H1 (cell line): Measurements from ENCODE around the gene LIX1L. TPM values are rescaled to one million over a fixed set of nuclear protein-coding genes. Genes with fewer than 3 reads are reported as not detected.

Source experiments
- CTCF ChIA-PET: fragments of 300-600 bp; sonication (Branson Sonifier 250); formaldehyde crosslinking; loops from one replicate; lab custom pipeline; 2021; ENCODE audit not compliant: partially characterized antibody; lab: Charles Lee
- POLR2A ChIA-PET: fragments of 300-600 bp; sonication (Branson Sonifier 250); formaldehyde crosslinking; loops from one replicate; lab custom pipeline; 2021; ENCODE audit warnings: inconsistent platforms; ENCODE audit not compliant: partially characterized antibody; lab: Charles Lee
- DNase-seq, 2 experiments: peaks; one replicate each; pipeline versions ENCODE4 v3.0.0 to v3.0.0-alpha.2; 2010 to 2022; ENCODE audit warnings: low spot score in 2 of 2, low read depth in 1 of 2, mixed read lengths in 1 of 2
- FAIRE-seq: peaks from 2 replicates; lab custom pipeline; 2011; peaks lifted over from hg19 to GRCh38; lab: Jason Lieb, UNC
- H2AFZ ChIP-seq: 2 replicates; pipeline ENCODE4 v1.8.1; 2012; ENCODE audit warnings: low read length, inconsistent platforms
- H2AK5ac ChIP-seq: 2 replicates; pipeline ENCODE4 v1.6.1; 2013; ENCODE audit warnings: low read depth, low read length
- H2BK120ac ChIP-seq: replicated peaks from 2 replicates; pipeline ENCODE3; 2013; ENCODE audit warnings: low read depth, low read length, inconsistent platforms
- H2BK12ac ChIP-seq: 2 replicates; pipeline ENCODE4 v1.6.1; 2013; ENCODE audit warnings: low read depth, low read length
- H2BK15ac ChIP-seq: 2 replicates; pipeline ENCODE4 v1.6.1; 2013; ENCODE audit warnings: low read length
- H2BK20ac ChIP-seq: 2 replicates; pipeline ENCODE4 v1.6.1; 2013; ENCODE audit warnings: low read length
- H2BK5ac ChIP-seq: 2 replicates; pipeline ENCODE4 v1.6.1; 2013; ENCODE audit warnings: low read depth, low read length
- H3K14ac ChIP-seq: 2 replicates; pipeline ENCODE4 v1.6.1; 2013; ENCODE audit warnings: inconsistent platforms; ENCODE audit not compliant: insufficient read length
- H3K18ac ChIP-seq: 2 replicates; pipeline ENCODE4 v1.6.1; 2013; ENCODE audit warnings: low read length; ENCODE audit errors: extremely low read depth
- H3K23ac ChIP-seq: 2 replicates; pipeline ENCODE4 v1.6.1; 2013; ENCODE audit warnings: inconsistent platforms; ENCODE audit not compliant: insufficient read length
- H3K23me2 ChIP-seq: 2 replicates; pipeline ENCODE4 v1.6.1; 2013; ENCODE audit warnings: low read depth, low read length
- H3K27ac ChIP-seq: 2 replicates; pipeline ENCODE4 v1.6.1; 2011; ENCODE audit warnings: low read depth, low read length, inconsistent platforms
- H3K27me3 ChIP-seq, 4 experiments: replicated peaks in 1 of 4; 1 replicate in 1 of 4; 2 replicates in 3 of 4; pipeline versions ENCODE4 v1.6.1 to v1.8.1; 2011 to 2013; ENCODE audit warnings: low read length in 3 of 4, mild to moderate bottlenecking in 3 of 4, inconsistent platforms in 2 of 4, mixed read lengths in 2 of 4, moderate library complexity in 1 of 4; ENCODE audit not compliant: control insufficient read depth in 3 of 4, insufficient read depth in 3 of 4; ENCODE audit errors: extremely low read depth in 1 of 4
- H3K36me3 ChIP-seq, 4 experiments: 2 replicates each; pipeline versions ENCODE4 v1.6.1 to v1.8.1; 2011 to 2013; ENCODE audit warnings: mild to moderate bottlenecking in 4 of 4, low read length in 3 of 4, moderate library complexity in 2 of 4, control low read depth in 1 of 4, inconsistent platforms in 1 of 4; ENCODE audit not compliant: insufficient read depth in 4 of 4, control insufficient read depth in 2 of 4
- H3K4ac ChIP-seq: replicated peaks from 2 replicates; pipeline ENCODE3; 2013; ENCODE audit warnings: low read length, low read depth, mixed read lengths, inconsistent platforms; ENCODE audit not compliant: insufficient read length
- H3K4me1 ChIP-seq, 4 experiments: replicated peaks in 1 of 4; 1 replicate in 1 of 4; 2 replicates in 3 of 4; pipeline versions ENCODE4 v1.6.1 to v1.8.1; 2011 to 2013; ENCODE audit warnings: low read length in 3 of 4, inconsistent platforms in 2 of 4, mixed read lengths in 1 of 4; ENCODE audit not compliant: insufficient read depth in 4 of 4, control insufficient read depth in 3 of 4
- H3K4me2 ChIP-seq, 2 experiments: 2 replicates each; pipeline versions ENCODE4 v1.6.1 to v1.8.1; 2011 to 2013; ENCODE audit warnings: low read depth in 2 of 2, low read length in 2 of 2, control low read depth in 1 of 2, inconsistent platforms in 1 of 2, mild to moderate bottlenecking in 1 of 2; ENCODE audit not compliant: insufficient read depth in 1 of 2
- H3K4me3 ChIP-seq, 4 experiments: fragments of 200-600, 300-600 bp in 1 of 4; sonication (generic), shearing (Covaris generic), sonication (Bioruptor Twin) in 1 of 4; 2 replicates each; pipeline versions ENCODE4 v1.5.1 to v1.8.1; 2011 to 2016; ENCODE audit warnings: low read length in 4 of 4, low read depth in 3 of 4, control low read depth in 2 of 4, inconsistent platforms in 2 of 4, mild to moderate bottlenecking in 2 of 4, mixed read lengths in 1 of 4, moderate library complexity in 1 of 4; ENCODE audit not compliant: insufficient read depth in 2 of 4; ENCODE audit errors: extremely low read depth in 1 of 4
- H3K56ac ChIP-seq: replicated peaks from 2 replicates; pipeline ENCODE3; 2013; ENCODE audit warnings: low read depth, mild to moderate bottlenecking, mixed read lengths, low read length, inconsistent platforms; ENCODE audit not compliant: insufficient read length
- H3K79me1 ChIP-seq: 2 replicates; pipeline ENCODE4 v1.6.1; 2013; ENCODE audit warnings: low read depth, low read length, control low read depth
- H3K79me2 ChIP-seq, 2 experiments: 2 replicates each; pipeline versions ENCODE4 v1.6.1 to v1.8.1; 2012 to 2013; ENCODE audit warnings: low read length in 2 of 2, mild to moderate bottlenecking in 2 of 2, inconsistent platforms in 1 of 2; ENCODE audit not compliant: insufficient read depth in 2 of 2, control insufficient read depth in 1 of 2
- H3K9ac ChIP-seq, 4 experiments: replicated peaks in 1 of 4; 1 replicate in 1 of 4; 2 replicates in 3 of 4; pipeline versions ENCODE4 v1.6.1 to v1.8.1; 2011 to 2013; ENCODE audit warnings: low read depth in 3 of 4, low read length in 3 of 4, control low read depth in 2 of 4, mild to moderate bottlenecking in 2 of 4, moderate library complexity in 2 of 4, inconsistent platforms in 1 of 4; ENCODE audit errors: extremely low read depth in 1 of 4
- H3K9me3 ChIP-seq, 2 experiments: 2 replicates each; pipeline versions ENCODE4 v1.6.1 to v1.8.1; 2012 to 2013; ENCODE audit warnings: mild to moderate bottlenecking in 2 of 2, moderate library complexity in 2 of 2, control low read depth in 1 of 2, inconsistent platforms in 1 of 2, low read depth in 1 of 2, low read length in 1 of 2, mixed read lengths in 1 of 2; ENCODE audit not compliant: insufficient read depth in 2 of 2
- H4K20me1 ChIP-seq, 2 experiments: replicated peaks in 1 of 2; 2 replicates each; pipeline versions ENCODE3 to v1.8.1; 2011 to 2013; ENCODE audit warnings: inconsistent platforms in 2 of 2, low read length in 2 of 2, mild to moderate bottlenecking in 1 of 2; ENCODE audit not compliant: insufficient read depth in 2 of 2, control insufficient read depth in 1 of 2
- H4K5ac ChIP-seq: 2 replicates; pipeline ENCODE4 v1.6.1; 2013; ENCODE audit warnings: low read length, low read depth, mixed read lengths, inconsistent platforms; ENCODE audit not compliant: insufficient read length
- H4K8ac ChIP-seq: 2 replicates; pipeline ENCODE4 v1.8.0; 2013; ENCODE audit warnings: mild to moderate bottlenecking, moderate library complexity, low read length, inconsistent platforms; ENCODE audit not compliant: insufficient read depth; ENCODE audit errors: extremely low read depth
- H4K91ac ChIP-seq: replicated peaks from 2 replicates; pipeline ENCODE3; 2013; ENCODE audit warnings: low read length, mixed read lengths, inconsistent platforms; ENCODE audit not compliant: insufficient read length
- CBX5 ChIP-seq: fragments of 300-800, 300-1000 bp; sonication (generic); IDR thresholded peaks from 2 replicates; pipeline ENCODE4 v1.7.1; 2016; ENCODE audit warnings: antibody characterized with exemption, low read length, low read depth
- CHD1 ChIP-seq: IDR thresholded peaks from 2 replicates; pipeline ENCODE4 v1.6.1; 2012; ENCODE audit warnings: low read depth, low read length, improper control_type of control experiment
- CHD2 ChIP-seq: IDR thresholded peaks from 2 replicates; pipeline ENCODE4 v1.6.1; 2012; ENCODE audit warnings: low read length, improper control_type of control experiment
- CREB1 ChIP-seq: IDR thresholded peaks from 2 replicates; pipeline ENCODE4 v1.6.1; 2012; ENCODE audit warnings: inconsistent platforms
- CTBP2 ChIP-seq: IDR thresholded peaks from 2 replicates; pipeline ENCODE4 v1.7.0; 2011; ENCODE audit warnings: borderline replicate concordance, mild to moderate bottlenecking, moderate library complexity, mixed read lengths, low read length; ENCODE audit not compliant: insufficient read depth, insufficient read length
- EGR1 ChIP-seq: IDR thresholded peaks from 2 replicates; pipeline ENCODE4 v1.6.1; 2011; ENCODE audit warnings: low read depth, low read length, borderline replicate concordance
- GTF2F1 ChIP-seq: IDR thresholded peaks from 2 replicates; pipeline ENCODE4 v1.6.1; 2012; ENCODE audit warnings: low read depth, low read length, improper control_type of control experiment, borderline replicate concordance
- RBBP5 ChIP-seq: IDR thresholded peaks from 2 replicates; pipeline ENCODE4 v1.7.1; 2012; ENCODE audit warnings: low read depth, mild to moderate bottlenecking, inconsistent platforms, low read length, moderate library complexity, borderline replicate concordance
- SAP30 ChIP-seq: fragments of 300-600 bp; sonication (generic); IDR thresholded peaks from 2 replicates; pipeline ENCODE4 v1.7.1; 2012; ENCODE audit warnings: low read length, moderate library complexity, mild to moderate bottlenecking, inconsistent platforms; ENCODE audit not compliant: insufficient read depth, insufficient replicate concordance
- SP1 ChIP-seq: IDR thresholded peaks from 2 replicates; pipeline ENCODE4 v1.6.1; 2011; ENCODE audit warnings: low read depth, low read length
- TCF12 ChIP-seq: IDR thresholded peaks from 2 replicates; pipeline ENCODE4 v1.6.1; 2011; ENCODE audit warnings: low read depth, mild to moderate bottlenecking, low read length
- WGBS, 2 experiments: shearing (Covaris generic) in 1 of 2; methylation state at CpG; one replicate each; pipeline versions ENCODE4 v1.1.6 to v1.1.7; 2013 to 2015; ENCODE audit warnings: low lambda C conversion rate in 2 of 2, mixed read lengths in 2 of 2, inconsistent platforms in 1 of 2, low coverage in 1 of 2, missing lambda C conversion rate in 1 of 2; ENCODE audit not compliant: insufficient replicate concordance in 2 of 2, insufficient coverage in 1 of 2, insufficient read length in 1 of 2; ENCODE audit errors: extremely low coverage in 1 of 2, missing lambda C conversion rate in 1 of 2; 5-methylcytosine and 5-hydroxymethylcytosine counted together
- polyA plus RNA-seq, 7 experiments: library from polyadenylated mRNA; depleted of rRNA in 3 of 7; stranded (reverse) in 5 of 7; unstranded in 2 of 7; fragments of >200 nt in 5 of 7; fragments of 200-250 nt in 2 of 7; gene quantifications; 1 replicate in 5 of 7; 2 replicates in 1 of 7; 4 replicates in 1 of 7; pipeline versions ENCODE4 v1.2.1 to v1.2.3, GENCODE V29; 2011 to 2013; ENCODE audit warnings: missing spikeins in 2 of 7, mixed read lengths in 2 of 7
- total RNA-seq: library from RNA; stranded (reverse); fragmentation: NEBNext Ultra II Directional; extraction: Animal tissue kit (Norgen Biotek cat#: 25700); gene quantifications from 2 replicates; pipeline ENCODE4 v1.2.1, GENCODE V29; 2021

The LIX1L gene
- total and polyA plus RNA-seq, 2 of the 8 experiments (the other 6 are each of a cell fraction or from before 2014, with no cell fraction given): 2.9 to 3.7 TPM

DNA sequence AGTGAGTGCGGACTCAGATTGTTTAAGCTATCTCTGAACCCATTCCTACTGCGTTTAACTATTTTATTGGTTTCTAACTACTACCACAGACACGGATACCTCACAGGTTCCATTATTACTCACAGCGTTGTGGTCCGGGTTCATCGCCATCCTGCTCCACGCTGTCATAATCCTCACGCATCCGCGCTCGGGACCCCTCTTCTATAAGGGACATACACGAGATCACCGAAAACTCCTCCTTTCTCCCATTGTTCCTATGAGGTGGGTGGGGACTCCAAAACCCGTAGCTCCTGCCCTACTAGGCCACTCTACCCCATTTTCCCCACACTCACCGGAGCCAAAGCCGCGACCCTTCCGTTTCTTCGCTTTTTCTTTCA lies 31.1 kb downstream of the LIX1L start:
- 22% methylated on average over 19 of the region's 19 CpGs; no CpG with 5 or more reads in 1 of the 2 experiments for WGBS, 2 experiments
- CTCF ChIA-PET: interaction anchor here (0.8 to 2.2 kb wide), 11 partner anchors 8 to 84 kb away, joined by 3 to 18 read pairs (median 5); partner anchors contain the start of genes ITGA10, LIX1L and PEX11B
- DNase-seq (no peak), FAIRE-seq (no peak)
- Histone ChIP-seq H4K91ac (no peak overlapping the region), H2BK120ac (no peak overlapping the region), H2BK15ac (no peak overlapping the region), H3K4me3 (peak overlapping the region; percentile 81 to 97 (median 92)), H3K4me2 (peak overlapping the region; percentile 74 to 77), H3K36me3 (peaks cover 3 to 18% (median 9%) of the 10 kb centered on the region in 4 experiments; a peak in 6 of 8 replicates), H2BK12ac (peak overlapping the region; percentile 60; the same call in 1 of the 2 replicates), H3K18ac (no peak overlapping the region), H3K9me3 (no peaks in the 10 kb centered on the region), H3K79me1 (no peaks in the 10 kb centered on the region), H4K5ac (no peak overlapping the region), H3K9ac (peak overlapping the region; percentile 8 to 98 (median 86)), H2BK20ac (no peak overlapping the region), H3K4ac (no peak overlapping the region), H2BK5ac (peak overlapping the region; percentile 95; the same call in 1 of the 2 replicates), H3K27me3 (no peaks in the 10 kb centered on the region), H2AK5ac (no peak overlapping the region), H3K79me2 (peaks cover 0 to 14% of the 10 kb centered on the region in 2 experiments; a peak in 2 of 4 replicates), H4K20me1 (no peaks in the 10 kb centered on the region), H3K27ac (peak overlapping the region; percentile 90), H3K23me2 (peaks cover 4% of the 10 kb centered on the region; the same call in 1 of the 2 replicates), H3K23ac (no peak overlapping the region), H3K4me1 (peaks cover 0 to 4% (median 2%) of the 10 kb centered on the region in 4 experiments; a peak in 4 of 7 replicates), H3K14ac (no peak overlapping the region), H2AFZ (no peak overlapping the region), H3K56ac (no peak overlapping the region), H4K8ac (no peak overlapping the region)
- no peak for TF ChIP-seq CTBP2
- TF ChIP-seq TCF12: no peak
- TF ChIP-seq CREB1: no peak
- no peak for TF ChIP-seq RBBP5
- no peak for TF ChIP-seq CHD1
- TF ChIP-seq EGR1: no peak
- TF ChIP-seq CHD2: no peak
- no peak for TF ChIP-seq CBX5
- TF ChIP-seq SAP30: no peak
- TF ChIP-seq GTF2F1: no peak
- TF ChIP-seq SP1: no peak
- POLR2A ChIA-PET: interaction anchor here (0.7 to 2.4 kb wide), 26 partner anchors 8 to 126 kb away, joined by 3 to 35 read pairs (median 6); partner anchors contain the start of genes ANKRD34A, ITGA10, LIX1L and PEX11B
